ENCODE data around the gene IPPK. TPM values are rescaled to one million over a fixed set of nuclear protein-coding genes. Genes with fewer than 3 reads are reported as not detected.

The IPPK gene
- total RNA-seq, 2 donors from 2014 or later: 10.3 to 14.0 TPM

- peaks cover 0 to 7% of the 10 kb centered on the region in 2 donors for H3K36me3 ChIP-seq
- WGBS: 69% methylated on average over 19 of the region's 20 CpGs
- no peak overlapping the region for H3K4me3 ChIP-seq
- TF ChIP-seq POLR2A (IDR thresholded peaks at IDR 0.05) (no peak), POLR2AphosphoS5 (IDR thresholded peaks at IDR 0.05) (no peak), CTCF (IDR thresholded peaks at IDR 0.05) (no peak)
- no peak overlapping the region for H3K27ac ChIP-seq
- DNase-seq (ENCODE audit: low spot score): no peak
- intact Hi-C loops (cut with DNase I): no loop called here
- no peaks in the 10 kb centered on the region for H3K27me3 ChIP-seq (replicated peaks; ENCODE audit: insufficient read depth)
- H3K4me1 ChIP-seq (replicated peaks): no peaks in the 10 kb centered on the region
- no peaks in the 10 kb centered on the region for H3K9me3 ChIP-seq
Observed at GRCh38 chr9:92641092-92641809, 28.7 kb downstream of the IPPK start.

DNA sequence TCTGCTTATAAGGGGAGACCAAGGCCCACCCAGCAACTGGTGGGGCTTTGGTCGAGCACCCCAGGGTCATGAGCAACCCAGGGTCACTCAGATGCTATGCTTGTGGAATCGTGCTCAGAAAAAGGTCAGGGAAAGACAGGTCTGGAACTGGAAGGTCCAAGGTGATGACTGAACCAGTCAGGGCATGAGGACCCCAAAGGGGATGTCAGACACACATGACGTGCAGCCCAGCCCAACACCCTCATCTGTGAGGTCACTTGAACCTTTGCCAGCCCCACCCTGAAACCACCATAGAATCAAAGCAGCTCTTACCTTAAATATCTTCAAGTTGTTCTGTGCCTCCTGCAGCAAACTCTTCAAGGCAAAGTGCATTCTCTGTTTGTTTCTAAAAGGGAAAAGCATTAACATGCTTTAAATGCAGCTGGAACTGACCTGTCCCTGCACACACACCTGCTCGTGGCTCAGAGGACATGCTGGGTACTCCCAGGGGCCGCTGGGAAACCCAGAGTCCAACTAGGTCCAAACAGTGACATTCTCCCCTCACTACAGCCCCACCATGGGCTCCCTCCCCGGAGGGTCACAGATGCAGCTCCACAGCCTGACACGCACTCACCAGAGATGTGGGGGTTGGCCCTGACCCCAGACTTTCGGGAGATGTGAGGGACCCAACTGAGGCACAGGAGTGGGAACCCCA is 29.4 kb downstream of the IPPK start:
- H3K36me3 ChIP-seq: peaks cover 0 to 7% of the 10 kb centered on the region in 2 donors

GRCh38 chr9:92639791-92640271 is 30.1 kb downstream of the IPPK start:
- TF ChIP-seq CTCF (IDR thresholded peaks at IDR 0.05): no peak
- no peak for TF ChIP-seq POLR2A (IDR thresholded peaks at IDR 0.05)
- no peak for TF ChIP-seq POLR2AphosphoS5 (IDR thresholded peaks at IDR 0.05)

More for the DNA sequence above, 29.4 kb downstream of the IPPK start:
- no peaks in the 10 kb centered on the region for H3K27me3 ChIP-seq (replicated peaks; ENCODE audit: insufficient read depth)
- H3K9me3 ChIP-seq: no peaks in the 10 kb centered on the region
- no peaks in the 10 kb centered on the region for H3K4me1 ChIP-seq (replicated peaks)
- no peak for TF ChIP-seq POLR2AphosphoS5 (IDR thresholded peaks at IDR 0.05)
- no peak for TF ChIP-seq POLR2A (IDR thresholded peaks at IDR 0.05)
- no peak for TF ChIP-seq CTCF (IDR thresholded peaks at IDR 0.05)
- no peak overlapping the region for H3K4me3 ChIP-seq
- intact Hi-C loops (cut with DNase I): no loop called here
- no peak for DNase-seq (ENCODE audit: low spot score)
- H3K27ac ChIP-seq: no peak overlapping the region
- WGBS: 90% methylated on average over 8 of the region's 8 CpGs

DNA sequence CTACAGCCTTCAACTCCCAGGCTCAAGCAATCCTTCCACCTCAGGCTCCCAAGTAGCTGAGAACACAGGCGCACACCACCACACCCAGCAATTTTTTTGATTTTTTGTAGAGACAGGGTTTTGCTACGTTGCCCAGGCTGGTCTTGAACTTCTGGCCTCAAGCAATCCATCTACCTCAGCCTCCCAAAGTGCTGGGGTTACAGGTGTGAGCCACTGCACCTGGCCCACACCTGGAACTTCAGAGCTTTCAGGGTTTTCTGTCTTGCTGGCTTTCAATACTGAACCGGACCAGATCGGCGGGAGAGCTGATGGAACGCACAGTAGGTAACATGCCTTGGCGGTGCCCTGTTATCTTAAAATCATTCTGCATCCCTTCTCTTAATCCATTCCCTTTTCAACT is 30.8 kb downstream of the IPPK start:
- no peak for TF ChIP-seq POLR2A (IDR thresholded peaks at IDR 0.05)
- TF ChIP-seq CTCF (IDR thresholded peaks at IDR 0.05): no peak
- TF ChIP-seq POLR2AphosphoS5 (IDR thresholded peaks at IDR 0.05): no peak
- H3K27me3 ChIP-seq (replicated peaks; ENCODE audit: insufficient read depth): no peaks in the 10 kb centered on the region
- no peaks in the 10 kb centered on the region for H3K4me1 ChIP-seq (replicated peaks)
- intact Hi-C loops (cut with DNase I): no loop called here
- H3K4me3 ChIP-seq: no peak overlapping the region
- no peak overlapping the region for H3K27ac ChIP-seq
- WGBS: 98% methylated on average over 7 of the region's 7 CpGs
- DNase-seq (ENCODE audit: low spot score): no peak
- no peaks in the 10 kb centered on the region for H3K9me3 ChIP-seq
- peaks cover 0 to 7% of the 10 kb centered on the region in 2 donors for H3K36me3 ChIP-seq

More at GRCh38 chr9:92639791-92640271, 30.1 kb downstream of the IPPK start:
- H3K4me1 ChIP-seq (replicated peaks): no peaks in the 10 kb centered on the region
- H3K9me3 ChIP-seq: no peaks in the 10 kb centered on the region
- intact Hi-C loops (cut with DNase I): no loop called here
- H3K27ac ChIP-seq: no peak overlapping the region
- no peak for DNase-seq (ENCODE audit: low spot score)
- no peaks in the 10 kb centered on the region for H3K27me3 ChIP-seq (replicated peaks; ENCODE audit: insufficient read depth)
- WGBS: 86% methylated on average over 9 of the region's 9 CpGs
- H3K4me3 ChIP-seq: no peak overlapping the region
- peaks cover 0 to 7% of the 10 kb centered on the region in 2 donors for H3K36me3 ChIP-seq

Measured in prostate gland (tissue), 2 donors.